Psoas muscle (tissue), 8 donors: ENCODE data around the gene THRA. TPM values are rescaled to one million over a fixed set of nuclear protein-coding genes. Genes with fewer than 3 reads are reported as not detected.
A peak's percentile ranks its signal among the peaks of the same experiment; 100 is the strongest.

Experiments
- ATAC-seq, 4 donors: fragments of 200-7000 bp; cut with Tn5 transposase; one replicate each; pipeline ENCODE4 v1.9.1; 2020; ENCODE audit warnings: moderate library complexity in 3 of 4, mild to moderate bottlenecking in 2 of 4
- DNase-seq, 2 donors: peaks; one replicate each; pipeline ENCODE4 v3.0.0-alpha.2; 2020
- H3K27ac ChIP-seq: fragments of 200-600 bp; one replicate; pipeline ENCODE4 v1.8.0; 2022
- H3K27me3 ChIP-seq, 3 donors: fragments of 200-600 bp in 1 of 3; one replicate each; pipeline versions ENCODE4 v1.6.1 to v1.8.0; 2013 to 2022; ENCODE audit warnings: low read length in 2 of 3, mild to moderate bottlenecking in 2 of 3, moderate library complexity in 1 of 3; ENCODE audit not compliant: insufficient read depth in 3 of 3
- H3K36me3 ChIP-seq, 2 donors: fragments of 200-600 bp in 1 of 2; one replicate each; pipeline versions ENCODE4 v1.6.1 to v1.8.0; 2013 to 2022; ENCODE audit warnings: low read depth in 1 of 2, mild to moderate bottlenecking in 1 of 2, moderate library complexity in 1 of 2; ENCODE audit not compliant: insufficient read depth in 1 of 2
- H3K4me1 ChIP-seq: fragments of 200-600 bp; one replicate; pipeline ENCODE4 v1.8.0; 2022
- H3K4me3 ChIP-seq: fragments of 200-600 bp; one replicate; pipeline ENCODE4 v1.8.0; 2022; ENCODE audit warnings: mild to moderate bottlenecking
- H3K9me3 ChIP-seq: fragments of 200-600 bp; one replicate; pipeline ENCODE4 v1.8.0; 2022
- CTCF ChIP-seq: fragments of 200-600 bp; IDR thresholded peaks from one replicate; pipeline ENCODE4 v1.8.0; 2022; ENCODE audit warnings: antibody characterized with exemption
- WGBS, 3 donors: extraction: QIAGEN DNeasy Blood & Tissue Kit; methylation state at CpG; one replicate each; pipeline versions ENCODE4 v1.1.6 to v1.1.7; 2013; 5-methylcytosine and 5-hydroxymethylcytosine counted together
- intact Hi-C, 2 donors: fragments of 100-400 bp; cut with DNase I; formaldehyde crosslinking; loops; one replicate each; pipeline versions ENCODE4 v1.11.0 to v1.14.2; 2022
- polyA plus RNA-seq, 3 donors: library from polyadenylated mRNA; stranded (reverse); fragments of 200-250 nt; gene quantifications; one replicate each; pipeline ENCODE4 v1.2.3, GENCODE V29; 2013
- total RNA-seq, 4 donors: library from RNA; stranded (reverse); fragmentation: NEBNext Ultra II Directional in 2 of 4; extraction: Animal tissue kit (Norgen Biotek cat#: 25700) in 2 of 4; gene quantifications; one replicate each; pipeline versions ENCODE4 v1.2.1 to v1.2.4, GENCODE V29; 2021 to 2023
- donor health status: healthy with polysubstance abuse.
- donor health status: DM: no; HTN: no; CAD: no; lungs with moderate emphysema.
- donor health status: Bipolar disorder and iron deficiency.
- donor health status: healthy.
- donor health status: DM: yes; HTN: yes; CAD: no.
- donor health status: DM: no; HTN: no; CAD: no.
- donor health status: DM: no; HTN: no; CAD: no.
- donor health status: DM: yes; HTN: yes; CAD: no.

THRA gene
- total and polyA plus RNA-seq, 7 donors = 9.5 to 60.0 (median 41.2) TPM

- intact Hi-C loops = no loop called here
- H3K27me3 ChIP-seq = no peaks in the 10 kb centered on the region
- DNase-seq (peak in 1 of 2 donors; percentile 61), ATAC-seq (no peak)
- H3K4me1 ChIP-seq = peaks cover 62% of the 10 kb centered on the region
- H3K4me3 ChIP-seq = peak overlapping the region; percentile 100
- H3K36me3 ChIP-seq = no peaks in the 10 kb centered on the region
- H3K27ac ChIP-seq = peak overlapping the region; percentile 94
- TF ChIP-seq CTCF = no peak
- no peaks in the 10 kb centered on the region for H3K9me3 ChIP-seq
- WGBS, 3 donors = 31 to 43% (median 33%) methylated on average over 11 of the region's 11 CpGs
Measured at GRCh38 chr17:40065769-40066510, 3.2 kb downstream of the THRA start.

- H3K4me1 ChIP-seq = peaks cover 74% of the 10 kb centered on the region
- TF ChIP-seq CTCF = no peak
- intact Hi-C loops = loop anchor here in 1 of 2 donors (2.0 kb wide), 1 partner anchor 43 kb away; no protein-coding TSS in a partner anchor
- H3K27me3 ChIP-seq = no peaks in the 10 kb centered on the region
- peak overlapping the region; percentile 94 for H3K27ac ChIP-seq
- H3K9me3 ChIP-seq = no peaks in the 10 kb centered on the region
- no peaks in the 10 kb centered on the region for H3K36me3 ChIP-seq
- ATAC-seq (no peak), DNase-seq (no peak)
- H3K4me3 ChIP-seq = no peak overlapping the region
- 86 to 92% (median 92%) methylated on average over 7 of the region's 7 CpGs for WGBS, 3 donors
Measured at GRCh38 chr17:40067710-40068109, 4.9 kb downstream of the THRA start.

GRCh38 chr17:40068129-40068581, 5.4 kb downstream of the THRA start:
- ATAC-seq (no peak), DNase-seq (no peak)
- no peak for TF ChIP-seq CTCF
- intact Hi-C loops = loop anchor here in 1 of 2 donors (2.0 kb wide), 1 partner anchor 43 kb away; no protein-coding TSS in a partner anchor
- Histone ChIP-seq H3K9me3 (no peaks in the 10 kb centered on the region), H3K4me3 (peak overlapping the region; percentile 63), H3K4me1 (peaks cover 78% of the 10 kb centered on the region), H3K27me3 (no peaks in the 10 kb centered on the region), H3K36me3 (no peaks in the 10 kb centered on the region), H3K27ac (peak overlapping the region; percentile 94)
- WGBS, 3 donors = 19 to 24% (median 21%) methylated on average over 4 of the region's 4 CpGs

GRCh38 chr17:40068584-40068916, 5.8 kb downstream of the THRA start:
- H3K4me1 ChIP-seq = peaks cover 82% of the 10 kb centered on the region
- H3K27me3 ChIP-seq = no peaks in the 10 kb centered on the region
- H3K27ac ChIP-seq = peak overlapping the region; percentile 94
- no peak for TF ChIP-seq CTCF
- 5 to 7% (median 6%) methylated on average over 5 of the region's 5 CpGs for WGBS, 3 donors
- H3K9me3 ChIP-seq = no peaks in the 10 kb centered on the region
- intact Hi-C loops = loop anchor here in 1 of 2 donors (2.0 kb wide), 1 partner anchor 42 kb away; no protein-coding TSS in a partner anchor
- ATAC-seq (no peak), DNase-seq (no peak)
- H3K4me3 ChIP-seq = peak overlapping the region; percentile 63
- H3K36me3 ChIP-seq = no peaks in the 10 kb centered on the region
